Suprapubic skin (tissue), 3 donors: ENCODE measurements around the gene GHDC.

Experiments used
- POLR2A ChIP-seq, 2 donors: fragments of 450-650 bp; IDR thresholded peaks; one replicate each; pipeline ENCODE4 v1.6.1; 2017; ENCODE audit warnings: antibody characterized with exemption in 2 of 2, mild to moderate bottlenecking in 2 of 2, moderate library complexity in 2 of 2
- TF ChIP-seq, protein P1 (sequence below), 2 donors: fragments of 200-600 bp in 1 of 2; fragments of 450-650 bp in 1 of 2; sonication (generic) in 1 of 2; IDR thresholded peaks; one replicate each; pipeline ENCODE4 v1.5.1; 2016 to 2019; ENCODE audit warnings: antibody characterized with exemption in 2 of 2, mild to moderate bottlenecking in 1 of 2, moderate library complexity in 1 of 2

- TF ChIP-seq, protein P1, sequence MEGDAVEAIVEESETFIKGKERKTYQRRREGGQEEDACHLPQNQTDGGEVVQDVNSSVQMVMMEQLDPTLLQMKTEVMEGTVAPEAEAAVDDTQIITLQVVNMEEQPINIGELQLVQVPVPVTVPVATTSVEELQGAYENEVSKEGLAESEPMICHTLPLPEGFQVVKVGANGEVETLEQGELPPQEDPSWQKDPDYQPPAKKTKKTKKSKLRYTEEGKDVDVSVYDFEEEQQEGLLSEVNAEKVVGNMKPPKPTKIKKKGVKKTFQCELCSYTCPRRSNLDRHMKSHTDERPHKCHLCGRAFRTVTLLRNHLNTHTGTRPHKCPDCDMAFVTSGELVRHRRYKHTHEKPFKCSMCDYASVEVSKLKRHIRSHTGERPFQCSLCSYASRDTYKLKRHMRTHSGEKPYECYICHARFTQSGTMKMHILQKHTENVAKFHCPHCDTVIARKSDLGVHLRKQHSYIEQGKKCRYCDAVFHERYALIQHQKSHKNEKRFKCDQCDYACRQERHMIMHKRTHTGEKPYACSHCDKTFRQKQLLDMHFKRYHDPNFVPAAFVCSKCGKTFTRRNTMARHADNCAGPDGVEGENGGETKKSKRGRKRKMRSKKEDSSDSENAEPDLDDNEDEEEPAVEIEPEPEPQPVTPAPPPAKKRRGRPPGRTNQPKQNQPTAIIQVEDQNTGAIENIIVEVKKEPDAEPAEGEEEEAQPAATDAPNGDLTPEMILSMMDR (IDR thresholded peaks at IDR 0.05) = no peak
- no peak for TF ChIP-seq POLR2A (IDR thresholded peaks at IDR 0.05)
Observed at GRCh38 chr17:42198897-42199296, 4.6 kb upstream of the GHDC start.
